ENCODE results near the gene VSTM4.

Gene VSTM4

DNA sequence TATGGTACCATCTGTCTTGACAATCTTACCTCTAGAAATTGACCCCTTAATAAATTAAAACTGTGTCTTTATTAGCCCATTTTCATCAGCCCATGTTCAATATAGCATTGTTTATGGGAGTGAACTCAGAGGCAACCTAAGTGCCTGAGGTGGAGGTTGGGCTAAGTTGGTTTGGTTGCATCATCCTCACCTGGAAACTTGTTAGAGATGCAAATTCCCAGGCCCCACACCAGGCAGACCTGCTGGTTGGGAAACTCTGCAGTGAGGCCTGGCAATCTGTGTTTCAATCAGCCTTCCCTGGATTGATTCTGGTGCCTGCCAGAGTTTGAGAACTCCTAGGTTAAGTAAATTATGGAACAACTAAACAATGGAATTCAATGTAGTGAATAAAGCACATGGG is 27.9 kb upstream of the VSTM4 start:
- no peak for DNase-seq (ENCODE audit: low read depth in 2 of 2, low spot score in 1 of 2)

- DNase-seq (ENCODE audit: low read depth in 2 of 2, low spot score in 1 of 2) = no peak
Observed at GRCh38 chr10:49141541-49142332, 26.4 kb upstream of the VSTM4 start.

DNA sequence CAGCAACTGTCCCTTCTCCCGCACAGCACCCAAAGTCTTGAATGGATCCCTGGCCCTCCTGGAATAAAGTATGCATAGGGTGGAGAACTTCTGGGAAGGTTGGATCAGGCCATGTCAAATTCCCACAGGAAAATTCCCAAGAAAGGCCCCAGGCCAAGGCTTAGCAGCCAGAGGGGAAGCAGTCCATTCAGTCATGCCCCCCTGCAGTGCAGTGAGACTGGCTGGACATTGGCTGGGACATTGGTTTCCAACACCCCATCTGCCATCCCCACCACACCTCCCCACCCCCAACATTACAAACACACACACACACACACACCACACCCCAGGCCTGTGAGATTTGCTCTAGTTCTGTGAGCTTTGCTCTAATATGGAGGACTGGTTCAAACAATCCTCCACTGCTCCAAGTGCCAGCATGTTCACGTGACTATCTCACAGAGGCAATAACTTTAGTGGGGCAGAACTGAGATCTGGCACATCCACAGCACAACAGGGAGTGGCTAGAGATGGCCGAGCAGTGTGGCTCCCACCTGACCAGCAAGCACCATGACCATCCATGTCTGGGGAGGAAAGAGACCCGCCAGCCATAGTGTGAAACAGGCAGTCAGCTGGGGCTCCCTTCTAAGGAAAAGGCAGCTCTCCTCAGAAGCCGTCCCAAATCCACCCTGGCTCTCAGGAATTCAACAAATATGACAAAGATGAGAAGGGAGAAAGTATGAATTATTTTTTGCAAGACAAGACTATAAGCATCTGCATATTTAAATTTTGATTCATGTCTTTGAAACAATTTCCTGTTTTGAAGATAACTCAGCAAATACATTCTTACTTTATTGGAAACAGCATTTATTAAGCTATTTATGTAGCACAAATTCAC is 25.2 kb upstream of the VSTM4 start:
- no peak for DNase-seq (ENCODE audit: low read depth in 2 of 2, low spot score in 1 of 2)

GRCh38 chr10:49139846-49140195 is 24.5 kb upstream of the VSTM4 start:
- DNase-seq (ENCODE audit: low read depth in 2 of 2, low spot score in 1 of 2) = no peak

DNA sequence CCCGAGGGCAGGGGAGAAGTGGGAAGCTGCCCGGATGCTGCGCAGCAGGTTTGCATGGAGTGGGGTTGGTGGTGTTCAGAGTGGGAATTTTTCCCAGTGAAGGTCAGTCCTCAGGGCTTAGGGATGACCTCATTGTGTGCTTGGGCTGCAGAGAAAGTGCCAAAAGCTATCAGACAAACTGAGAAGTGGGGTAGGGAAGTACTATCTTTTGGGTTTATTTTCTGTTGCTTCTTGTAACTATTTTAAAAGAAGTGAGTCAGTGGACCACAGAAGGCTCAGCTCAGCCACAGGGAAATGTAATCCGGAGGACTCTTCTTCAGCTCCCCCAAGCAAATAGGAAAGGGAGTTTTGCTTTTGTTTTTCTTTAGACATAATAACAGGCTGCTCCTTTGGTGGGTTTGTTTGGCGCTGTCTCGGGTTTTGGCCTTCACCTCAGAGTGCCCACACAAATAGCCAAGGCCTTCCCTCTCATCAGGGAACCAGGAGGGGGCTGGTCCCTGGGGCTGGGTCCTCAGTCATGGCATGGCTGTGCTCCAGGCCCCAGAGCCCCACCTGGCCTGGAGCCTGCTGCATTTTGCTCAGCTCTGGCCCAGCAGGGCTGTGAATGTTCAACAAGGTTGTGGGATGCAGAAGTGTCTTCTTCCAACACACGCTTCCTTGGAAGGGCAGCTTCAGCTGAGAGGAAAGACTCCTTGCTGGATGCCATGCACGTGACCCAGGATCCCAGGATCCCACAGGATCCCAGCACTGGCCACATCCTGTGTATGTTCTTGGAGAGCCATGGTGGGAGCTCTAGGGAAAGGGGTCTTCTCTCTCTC is 23.9 kb upstream of the VSTM4 start:
- no peak for DNase-seq (ENCODE audit: low read depth in 2 of 2, low spot score in 1 of 2)

DNA sequence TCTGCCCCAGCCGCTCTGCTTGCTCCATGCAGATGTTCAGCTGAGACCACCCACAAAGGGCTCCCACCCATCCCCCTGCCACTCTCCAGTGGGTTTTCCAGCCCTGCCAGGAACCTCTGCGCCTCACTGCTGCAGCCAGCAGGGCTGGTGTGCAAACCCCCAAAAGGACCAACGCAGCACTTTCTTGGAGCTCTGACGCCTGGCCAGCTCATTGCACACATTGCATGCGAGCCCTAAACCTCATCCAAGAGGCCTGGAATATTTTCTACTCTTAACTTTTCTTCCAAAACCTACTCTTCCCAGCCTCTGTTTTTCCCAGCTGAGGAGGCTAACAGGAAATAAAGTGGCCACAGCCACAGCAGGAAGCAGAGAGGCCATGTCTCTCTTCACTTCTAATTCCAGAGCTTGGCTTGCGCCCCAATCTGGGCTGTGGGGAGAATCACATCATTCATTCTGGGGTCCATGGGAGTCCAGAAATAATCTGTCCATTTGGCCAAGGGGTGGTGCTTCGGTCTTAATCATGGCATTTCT is 23.1 kb upstream of the VSTM4 start:
- no peak for DNase-seq (ENCODE audit: low read depth in 2 of 2, low spot score in 1 of 2)

GRCh38 chr10:49136525-49136924 is 21.2 kb upstream of the VSTM4 start:
- DNase-seq (ENCODE audit: low read depth in 2 of 2, low spot score in 1 of 2) = no peak

DNA sequence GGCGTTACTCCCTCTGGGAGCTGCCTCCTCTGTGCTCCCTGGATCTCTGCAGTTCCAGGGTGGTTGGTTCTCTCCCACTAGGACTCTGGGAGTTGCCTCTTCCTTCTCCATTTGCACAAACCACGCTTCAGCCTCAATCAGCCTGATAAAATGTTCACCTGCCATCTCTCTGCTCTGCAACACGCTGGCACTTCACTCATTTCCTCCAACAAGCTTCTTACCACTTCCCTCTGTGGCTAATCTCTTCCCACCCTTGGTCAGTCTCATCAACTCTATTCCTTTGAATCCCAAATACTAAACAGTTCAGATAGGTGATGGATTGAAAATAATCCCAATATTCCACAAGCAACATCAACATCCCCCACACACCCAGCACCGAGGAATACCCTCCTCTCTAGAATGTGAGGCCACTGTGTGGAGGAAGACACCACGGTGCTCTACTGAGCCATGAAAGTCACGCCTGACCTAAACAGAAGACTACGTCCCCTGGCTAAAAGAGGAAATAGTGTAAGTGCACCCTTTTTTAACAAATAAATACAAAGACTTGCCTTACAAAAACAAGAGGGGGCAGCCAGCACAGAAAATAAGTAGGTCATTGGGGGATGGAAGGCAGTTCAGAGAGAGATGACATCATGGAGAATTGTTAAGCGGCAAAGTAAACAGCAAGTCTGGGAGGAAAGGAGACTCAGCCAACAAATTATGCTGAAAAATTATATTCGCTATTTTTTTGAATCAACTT is 20.4 kb upstream of the VSTM4 start:
- DNase-seq (ENCODE audit: low read depth in 2 of 2, low spot score in 1 of 2) = no peak

- DNase-seq (ENCODE audit: low read depth in 2 of 2, low spot score in 1 of 2) = no peak
Observed at GRCh38 chr10:49134327-49134726, 19.0 kb upstream of the VSTM4 start.

DNA sequence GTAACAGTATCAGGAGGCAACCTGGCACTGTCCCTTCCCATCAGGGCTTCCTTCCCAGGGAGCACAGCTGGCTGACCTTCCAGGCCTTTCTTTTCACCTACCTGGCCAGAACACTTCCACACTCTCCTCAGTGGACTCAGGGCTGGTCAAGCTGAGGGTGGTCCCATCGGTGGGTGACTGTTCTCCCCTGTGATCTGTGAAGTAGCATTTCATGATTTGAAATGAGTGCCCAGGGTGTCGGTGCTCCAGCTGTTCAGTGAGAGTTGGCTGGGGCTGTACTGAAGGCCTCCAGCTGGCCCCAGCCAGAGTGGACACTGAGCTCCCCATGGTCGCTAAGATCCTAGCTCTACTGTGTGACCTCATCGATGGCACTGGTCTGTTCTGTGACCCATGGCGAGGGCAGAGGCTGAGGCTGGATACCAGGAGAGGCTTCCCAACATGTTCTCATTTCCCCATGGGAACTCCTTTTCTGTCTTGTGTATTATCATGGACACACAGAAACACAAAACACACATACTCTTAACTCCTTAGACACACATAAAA is 18.5 kb upstream of the VSTM4 start, which contains the start of gene FAM170B:
TSS of gene FAM170B (minus strand) at position 316 of the 543 bp plus-strand sequence. CDS start at position 213, 103 bp downstream.
- no peak for DNase-seq (ENCODE audit: low read depth in 2 of 2, low spot score in 1 of 2)

- no peak for DNase-seq (ENCODE audit: low read depth in 2 of 2, low spot score in 1 of 2)
Observed at GRCh38 chr10:49132362-49132737, 17.0 kb upstream of the VSTM4 start.

GRCh38 chr10:49131507-49132361 is 16.4 kb upstream of the VSTM4 start:
- no peak for DNase-seq (ENCODE audit: low read depth in 2 of 2, low spot score in 1 of 2)

DNA sequence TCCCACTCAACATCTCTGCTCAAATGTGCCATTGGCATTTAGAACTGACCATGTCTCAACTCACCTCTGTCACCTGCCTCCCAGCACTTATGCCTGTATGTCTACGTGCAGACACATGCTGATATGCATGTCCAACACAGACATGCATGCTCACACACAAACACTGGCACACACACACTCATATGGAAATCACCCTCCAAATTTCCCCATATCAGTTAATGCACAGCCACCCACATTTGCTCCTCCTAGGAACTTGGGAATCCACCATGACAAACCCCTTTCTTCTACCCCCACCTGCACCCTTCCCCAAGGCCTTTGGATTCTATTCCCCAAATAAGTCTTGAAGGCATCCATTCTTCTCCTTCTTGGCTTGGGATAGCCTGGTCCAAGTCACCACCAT is 14.1 kb upstream of the VSTM4 start:
- DNase-seq (ENCODE audit: low read depth in 2 of 2, low spot score in 1 of 2) = no peak

- DNase-seq (ENCODE audit: low read depth in 2 of 2, low spot score in 1 of 2) = no peak
Observed at GRCh38 chr10:49128854-49129253, 13.5 kb upstream of the VSTM4 start.

- no peak for DNase-seq (ENCODE audit: low read depth in 2 of 2, low spot score in 1 of 2)
Observed at GRCh38 chr10:49123981-49124950, 8.9 kb upstream of the VSTM4 start.

GRCh38 chr10:49120911-49121310 is 5.6 kb upstream of the VSTM4 start:
- no peak for DNase-seq (ENCODE audit: low read depth in 2 of 2, low spot score in 1 of 2)

DNA sequence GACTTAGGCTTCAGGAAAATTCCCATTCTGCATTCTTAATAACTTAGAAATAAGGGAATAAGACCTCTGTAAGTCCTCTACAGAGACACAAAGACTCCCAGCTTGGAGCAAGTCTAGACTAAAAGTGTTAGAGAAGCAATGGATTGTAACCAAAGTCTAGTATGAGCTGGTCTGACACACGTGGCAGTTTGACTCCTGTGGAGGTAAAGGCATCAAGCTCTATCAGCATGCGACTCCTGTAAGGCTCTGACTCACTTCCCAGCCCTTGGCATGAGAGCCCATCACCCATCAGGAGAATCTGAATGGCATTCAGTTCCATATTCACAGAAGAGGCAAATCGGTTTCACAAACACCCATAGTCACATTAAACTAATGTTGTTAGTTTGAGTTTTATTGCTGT is 4.4 kb upstream of the VSTM4 start:
- DNase-seq (ENCODE audit: low read depth in 2 of 2, low spot score in 1 of 2) = no peak

GRCh38 chr10:49118430-49119074 is 3.2 kb upstream of the VSTM4 start:
- DNase-seq (ENCODE audit: low read depth in 2 of 2, low spot score in 1 of 2) = no peak

All from stimulated activated CD8-positive, alpha-beta memory T cell treated with anti-CD3 and anti-CD28 coated beads, Interleukin-4, amount 100 ng/mL, for 4 hours (primary cell).